ENCODE results near the gene NYAP2.

Gene NYAP2

DNA sequence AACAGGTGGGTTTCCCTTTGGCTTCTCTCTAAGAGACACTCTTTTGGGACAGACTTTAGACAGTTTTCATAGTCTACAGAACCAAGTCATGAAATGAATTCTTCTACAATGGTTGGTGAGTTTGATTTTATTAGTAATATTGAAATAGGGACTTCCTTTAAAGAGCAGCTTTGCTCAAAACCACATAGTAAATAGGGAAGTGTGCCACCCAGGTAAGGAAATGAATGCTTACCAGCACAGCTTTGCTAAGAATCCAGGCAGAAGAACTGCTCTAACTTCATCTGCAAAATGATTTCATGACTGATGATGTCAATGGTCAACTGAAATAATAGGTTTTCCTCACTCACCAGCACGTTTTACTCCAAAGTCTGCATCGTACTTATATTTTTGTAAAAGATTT lies 89.2 kb downstream of the NYAP2 start:
- no peak for DNase-seq (ENCODE audit: low read depth)
- no peak overlapping the region for H3K4me3 ChIP-seq (ENCODE audit: low read depth, low read length)
- TF ChIP-seq, protein P1, sequence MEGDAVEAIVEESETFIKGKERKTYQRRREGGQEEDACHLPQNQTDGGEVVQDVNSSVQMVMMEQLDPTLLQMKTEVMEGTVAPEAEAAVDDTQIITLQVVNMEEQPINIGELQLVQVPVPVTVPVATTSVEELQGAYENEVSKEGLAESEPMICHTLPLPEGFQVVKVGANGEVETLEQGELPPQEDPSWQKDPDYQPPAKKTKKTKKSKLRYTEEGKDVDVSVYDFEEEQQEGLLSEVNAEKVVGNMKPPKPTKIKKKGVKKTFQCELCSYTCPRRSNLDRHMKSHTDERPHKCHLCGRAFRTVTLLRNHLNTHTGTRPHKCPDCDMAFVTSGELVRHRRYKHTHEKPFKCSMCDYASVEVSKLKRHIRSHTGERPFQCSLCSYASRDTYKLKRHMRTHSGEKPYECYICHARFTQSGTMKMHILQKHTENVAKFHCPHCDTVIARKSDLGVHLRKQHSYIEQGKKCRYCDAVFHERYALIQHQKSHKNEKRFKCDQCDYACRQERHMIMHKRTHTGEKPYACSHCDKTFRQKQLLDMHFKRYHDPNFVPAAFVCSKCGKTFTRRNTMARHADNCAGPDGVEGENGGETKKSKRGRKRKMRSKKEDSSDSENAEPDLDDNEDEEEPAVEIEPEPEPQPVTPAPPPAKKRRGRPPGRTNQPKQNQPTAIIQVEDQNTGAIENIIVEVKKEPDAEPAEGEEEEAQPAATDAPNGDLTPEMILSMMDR (IDR thresholded peaks at IDR 0.05; ENCODE audit: control insufficient read depth, extremely low read depth, insufficient read depth): no peak

DNA sequence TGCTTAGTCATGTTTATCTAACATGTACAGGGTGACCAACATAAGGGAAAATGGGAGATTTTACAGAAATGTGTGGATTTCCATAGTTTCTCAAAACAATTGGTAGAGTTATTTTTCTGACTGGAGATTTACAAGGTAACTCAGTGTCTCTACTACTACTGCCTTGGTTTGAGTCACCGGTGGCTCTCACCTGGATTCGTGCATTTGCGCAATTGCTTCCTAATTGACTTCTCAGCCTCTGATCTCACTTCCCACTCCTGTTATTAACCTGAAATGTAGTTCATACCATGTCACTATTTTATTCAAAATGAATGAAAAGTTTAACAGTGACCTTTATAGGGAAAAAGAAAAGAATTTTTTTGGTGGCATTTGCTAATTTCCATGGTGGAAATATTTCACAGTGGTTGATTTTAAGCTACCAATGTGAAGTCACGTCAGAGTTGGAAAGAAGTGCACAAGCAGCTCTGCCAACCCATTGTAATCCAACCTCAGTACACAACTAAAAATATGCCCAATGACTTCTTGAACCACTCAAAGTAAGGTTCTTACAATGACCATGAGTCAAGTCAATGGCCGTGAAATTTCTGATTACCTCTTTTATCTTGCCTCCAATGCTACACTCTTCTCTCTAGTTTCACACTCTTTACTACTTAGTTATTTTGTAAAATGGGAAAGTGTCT lies 94.0 kb downstream of the NYAP2 start:
- H3K4me3 ChIP-seq (ENCODE audit: low read depth, low read length): no peak overlapping the region
- DNase-seq (ENCODE audit: low read depth): no peak
- TF ChIP-seq, protein P1 (IDR thresholded peaks at IDR 0.05; ENCODE audit: control insufficient read depth, extremely low read depth, insufficient read depth): no peak

DNA sequence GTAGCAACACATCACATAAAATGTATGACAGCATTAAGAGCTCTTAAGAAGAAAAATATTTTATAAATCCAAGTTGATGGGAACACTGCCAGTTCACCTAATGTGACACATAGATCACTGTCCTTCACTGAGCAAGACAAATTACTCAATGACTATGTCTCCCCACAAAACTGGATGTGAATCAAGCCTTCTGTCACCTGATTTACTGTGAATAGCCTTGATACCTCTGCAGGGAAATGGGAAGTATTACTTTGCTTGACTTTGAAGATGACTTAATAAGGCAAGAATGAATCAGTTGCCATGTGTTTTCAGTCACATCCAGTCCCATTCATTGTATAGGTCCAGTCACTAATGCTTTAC lies 94.6 kb downstream of the NYAP2 start:
- DNase-seq (ENCODE audit: low read depth): no peak
- TF ChIP-seq, protein P1 (IDR thresholded peaks at IDR 0.05; ENCODE audit: control insufficient read depth, extremely low read depth, insufficient read depth): no peak
- no peak overlapping the region for H3K4me3 ChIP-seq (ENCODE audit: low read depth, low read length)

DNA sequence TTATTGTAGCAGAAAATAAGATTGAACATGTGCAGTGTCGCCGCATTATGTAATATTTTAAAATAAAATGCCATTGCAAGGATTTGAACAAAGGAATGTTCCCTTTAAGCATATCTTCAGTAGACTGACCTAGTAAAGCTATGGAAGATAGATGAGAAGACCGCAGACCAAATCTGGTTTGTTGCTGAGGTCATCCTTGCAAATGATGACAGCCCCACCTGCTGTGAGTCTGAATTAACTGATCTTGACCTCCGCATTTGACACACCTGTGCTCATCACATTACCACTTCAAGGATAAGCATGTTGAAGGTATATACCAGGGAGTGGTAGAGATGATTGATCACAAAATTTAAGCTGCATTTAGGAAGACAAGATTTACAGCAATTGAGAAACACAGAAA lies 96.2 kb downstream of the NYAP2 start:
- H3K4me3 ChIP-seq (ENCODE audit: low read depth, low read length): no peak overlapping the region
- no peak for DNase-seq (ENCODE audit: low read depth)
- TF ChIP-seq, protein P1 (IDR thresholded peaks at IDR 0.05; ENCODE audit: control insufficient read depth, extremely low read depth, insufficient read depth): peak; percentile 17; the same call in 1 of the 2 replicates

DNA sequence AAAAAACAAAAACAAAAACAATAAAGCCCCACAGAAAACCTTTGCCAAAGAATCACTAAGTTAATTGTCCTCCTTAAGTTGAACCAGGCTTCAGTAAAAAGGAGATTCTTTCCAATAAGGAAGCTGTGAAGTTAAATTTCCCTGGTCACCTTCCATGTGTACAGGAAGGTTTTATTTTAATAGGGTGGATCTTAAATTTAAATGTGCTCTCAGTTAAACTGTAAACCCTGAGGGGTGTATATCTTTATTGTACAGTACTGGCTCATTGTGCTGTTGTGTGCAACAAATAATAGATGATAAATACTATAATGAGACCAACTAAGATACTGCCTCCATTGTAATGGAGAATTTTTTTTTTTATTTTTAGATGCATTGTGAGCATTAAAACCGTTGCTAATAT lies 97.1 kb downstream of the NYAP2 start:
- no peak for DNase-seq (ENCODE audit: low read depth)
- H3K4me3 ChIP-seq (ENCODE audit: low read depth, low read length): no peak overlapping the region
- TF ChIP-seq, protein P1 (IDR thresholded peaks at IDR 0.05; ENCODE audit: control insufficient read depth, extremely low read depth, insufficient read depth): no peak

DNA sequence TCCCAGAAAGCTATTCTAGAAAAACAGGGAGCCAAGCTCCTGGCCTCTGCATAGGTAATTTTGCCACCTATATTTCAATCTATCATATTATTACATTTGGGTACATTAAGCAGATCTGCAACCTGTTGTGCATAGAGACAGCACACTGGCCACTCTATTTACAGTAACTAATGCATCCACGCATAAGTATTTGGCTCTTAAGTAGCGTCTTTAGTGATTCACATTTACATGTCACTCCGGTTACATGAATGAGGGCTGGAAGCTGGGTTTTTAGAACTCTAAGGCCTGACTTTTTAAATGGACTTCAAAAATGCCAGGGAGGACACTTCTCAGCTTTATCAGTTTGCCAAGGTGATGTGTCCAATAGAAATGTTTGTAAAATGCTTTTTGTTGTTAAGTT lies 97.7 kb downstream of the NYAP2 start:
- no peak for DNase-seq (ENCODE audit: low read depth)
- H3K4me3 ChIP-seq (ENCODE audit: low read depth, low read length): no peak overlapping the region
- TF ChIP-seq, protein P1 (IDR thresholded peaks at IDR 0.05; ENCODE audit: control insufficient read depth, extremely low read depth, insufficient read depth): no peak

DNA sequence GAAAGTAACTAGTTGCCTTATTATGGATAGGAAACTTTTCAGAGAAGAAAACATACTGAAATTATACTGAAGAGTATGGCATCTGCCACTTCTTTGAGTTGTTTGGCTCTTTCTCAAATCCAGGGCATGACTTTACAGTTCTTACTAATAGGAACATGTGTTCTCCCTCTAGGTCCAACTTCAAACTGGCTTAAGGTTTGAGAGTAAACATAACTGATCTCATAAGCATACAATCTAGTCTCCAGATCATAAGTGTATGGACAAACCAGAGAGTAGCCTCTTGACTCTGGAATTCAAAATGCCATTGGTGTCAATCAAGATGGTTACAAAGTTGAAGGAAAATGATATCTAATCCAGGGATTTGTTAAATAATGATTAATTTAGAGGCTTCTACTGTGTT lies 101.5 kb downstream of the NYAP2 start:
- DNase-seq (ENCODE audit: low read depth): peak; percentile 17
- H3K4me3 ChIP-seq (ENCODE audit: low read depth, low read length): no peak overlapping the region
- TF ChIP-seq, protein P1 (IDR thresholded peaks at IDR 0.05; ENCODE audit: control insufficient read depth, extremely low read depth, insufficient read depth): no peak
